H1 (cell line): ENCODE data around the gene KXD1. TPM values are rescaled to one million over a fixed set of nuclear protein-coding genes. Genes with fewer than 3 reads are reported as not detected.

Experiments used
- ASH2L ChIP-seq: fragments of 200-600, 300-600 bp; sonication (generic); IDR thresholded peaks from one replicate; pipeline ENCODE4 v1.7.1; 2017; ENCODE audit warnings: low read length
- CREB1 ChIP-seq: IDR thresholded peaks from 2 replicates; pipeline ENCODE4 v1.6.1; 2012; ENCODE audit warnings: inconsistent platforms
- CTBP2 ChIP-seq: IDR thresholded peaks from 2 replicates; pipeline ENCODE4 v1.7.0; 2011; ENCODE audit warnings: borderline replicate concordance, mild to moderate bottlenecking, moderate library complexity, mixed read lengths, low read length; ENCODE audit not compliant: insufficient read depth, insufficient read length
- KDM5A ChIP-seq: fragments of 200-600 bp; IDR thresholded peaks from 2 replicates; pipeline ENCODE4 v1.7.1; 2012; ENCODE audit warnings: mild to moderate bottlenecking, low read length, inconsistent platforms, mixed read lengths
- POLR2A ChIP-seq, 2 experiments: IDR thresholded peaks; 1 replicate in 1 of 2; 2 replicates in 1 of 2; pipeline ENCODE4 v1.6.1; 2011; ENCODE audit warnings: low read depth in 2 of 2, low read length in 2 of 2, mild to moderate bottlenecking in 2 of 2; ENCODE audit errors: control extremely low read depth in 1 of 2
- RAD21 ChIP-seq, 2 experiments: IDR thresholded peaks in 1 of 2; conservative IDR thresholded peaks in 1 of 2; 2 replicates each; pipeline ENCODE4 v1.6.1; 2011; ENCODE audit warnings: low read depth in 2 of 2, low read length in 2 of 2, improper control_type of control experiment in 1 of 2, inconsistent platforms in 1 of 2, mild to moderate bottlenecking in 1 of 2, moderate library complexity in 1 of 2
- SAP30 ChIP-seq: fragments of 300-600 bp; sonication (generic); IDR thresholded peaks from 2 replicates; pipeline ENCODE4 v1.7.1; 2012; ENCODE audit warnings: low read length, moderate library complexity, mild to moderate bottlenecking, inconsistent platforms; ENCODE audit not compliant: insufficient read depth, insufficient replicate concordance
- SUZ12 ChIP-seq: fragments of 200-600 bp; sonication (generic); IDR thresholded peaks from 2 replicates; pipeline ENCODE4 v1.6.1; 2012; ENCODE audit warnings: mild to moderate bottlenecking, inconsistent platforms, low read length, moderate library complexity, mixed read lengths
- polyA plus RNA-seq, 7 experiments: library from polyadenylated mRNA; depleted of rRNA in 3 of 7; stranded (reverse) in 5 of 7; unstranded in 2 of 7; fragments of >200 nt in 5 of 7; fragments of 200-250 nt in 2 of 7; gene quantifications; 1 replicate in 5 of 7; 2 replicates in 1 of 7; 4 replicates in 1 of 7; pipeline versions ENCODE4 v1.2.1 to v1.2.3, GENCODE V29; 2011 to 2013; ENCODE audit warnings: missing spikeins in 2 of 7, mixed read lengths in 2 of 7
- total RNA-seq: library from RNA; stranded (reverse); fragmentation: NEBNext Ultra II Directional; extraction: Animal tissue kit (Norgen Biotek cat#: 25700); gene quantifications from 2 replicates; pipeline ENCODE4 v1.2.1, GENCODE V29; 2021
- TF ChIP-seq, protein P1 (sequence below): fragments of 300-600 bp; sonication (generic); IDR thresholded peaks from 2 replicates; pipeline ENCODE4 v1.7.1; 2012; ENCODE audit warnings: low read length, moderate library complexity, mild to moderate bottlenecking, inconsistent platforms; ENCODE audit not compliant: insufficient replicate concordance

The KXD1 gene
- total and polyA plus RNA-seq, 2 of the 8 experiments (the other 6 are each of a cell fraction or from before 2014, with no cell fraction given): 115 to 267 TPM

DNA sequence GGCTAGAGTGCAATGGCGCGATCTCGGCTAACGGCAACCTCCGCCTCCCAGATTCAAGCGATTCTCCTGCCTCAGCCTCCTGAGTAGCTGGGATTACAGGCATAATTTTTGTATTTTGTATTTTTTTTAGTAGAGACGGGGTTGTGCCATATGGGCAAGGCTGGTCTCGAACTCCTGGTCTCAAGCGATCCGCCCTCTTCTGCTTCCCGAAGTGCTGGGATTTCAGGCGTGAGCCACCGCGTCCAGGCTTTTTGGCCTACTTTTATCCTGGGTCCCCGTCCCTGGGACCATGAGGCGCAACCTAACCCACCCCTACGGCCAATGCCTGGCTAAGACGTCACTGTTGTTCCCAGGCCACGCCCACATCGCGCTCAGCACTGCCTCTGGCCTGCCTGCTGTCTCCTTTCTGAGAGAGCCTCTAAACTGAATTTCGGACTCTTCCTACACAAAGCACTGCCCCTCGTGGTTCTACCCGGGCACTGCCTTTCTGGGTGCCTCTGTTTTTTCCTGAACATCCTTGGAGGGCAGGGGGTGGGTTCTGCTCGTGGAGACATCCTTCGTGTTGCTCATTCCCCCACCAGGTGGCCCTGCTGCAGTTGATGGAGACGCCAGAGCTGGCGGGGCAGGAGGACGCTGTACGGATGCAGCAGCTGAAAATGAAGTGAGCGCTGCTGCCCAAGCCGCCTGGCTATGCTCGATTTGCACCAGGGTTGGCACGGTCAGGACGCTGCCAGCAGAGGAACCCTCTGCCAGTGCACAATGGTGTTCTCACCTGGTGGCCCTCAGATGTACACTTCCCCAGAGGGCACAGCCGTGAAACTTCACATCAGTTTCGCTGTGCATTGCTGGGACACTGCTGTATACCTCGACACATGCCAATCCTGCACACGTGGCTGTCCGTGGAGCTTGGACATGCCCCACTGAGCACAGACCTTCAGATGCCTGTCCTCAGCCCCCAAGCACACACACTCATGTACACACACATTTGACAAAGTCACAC, 32.9 kb downstream of the KXD1 start (continued):
- TF ChIP-seq, protein P1, sequence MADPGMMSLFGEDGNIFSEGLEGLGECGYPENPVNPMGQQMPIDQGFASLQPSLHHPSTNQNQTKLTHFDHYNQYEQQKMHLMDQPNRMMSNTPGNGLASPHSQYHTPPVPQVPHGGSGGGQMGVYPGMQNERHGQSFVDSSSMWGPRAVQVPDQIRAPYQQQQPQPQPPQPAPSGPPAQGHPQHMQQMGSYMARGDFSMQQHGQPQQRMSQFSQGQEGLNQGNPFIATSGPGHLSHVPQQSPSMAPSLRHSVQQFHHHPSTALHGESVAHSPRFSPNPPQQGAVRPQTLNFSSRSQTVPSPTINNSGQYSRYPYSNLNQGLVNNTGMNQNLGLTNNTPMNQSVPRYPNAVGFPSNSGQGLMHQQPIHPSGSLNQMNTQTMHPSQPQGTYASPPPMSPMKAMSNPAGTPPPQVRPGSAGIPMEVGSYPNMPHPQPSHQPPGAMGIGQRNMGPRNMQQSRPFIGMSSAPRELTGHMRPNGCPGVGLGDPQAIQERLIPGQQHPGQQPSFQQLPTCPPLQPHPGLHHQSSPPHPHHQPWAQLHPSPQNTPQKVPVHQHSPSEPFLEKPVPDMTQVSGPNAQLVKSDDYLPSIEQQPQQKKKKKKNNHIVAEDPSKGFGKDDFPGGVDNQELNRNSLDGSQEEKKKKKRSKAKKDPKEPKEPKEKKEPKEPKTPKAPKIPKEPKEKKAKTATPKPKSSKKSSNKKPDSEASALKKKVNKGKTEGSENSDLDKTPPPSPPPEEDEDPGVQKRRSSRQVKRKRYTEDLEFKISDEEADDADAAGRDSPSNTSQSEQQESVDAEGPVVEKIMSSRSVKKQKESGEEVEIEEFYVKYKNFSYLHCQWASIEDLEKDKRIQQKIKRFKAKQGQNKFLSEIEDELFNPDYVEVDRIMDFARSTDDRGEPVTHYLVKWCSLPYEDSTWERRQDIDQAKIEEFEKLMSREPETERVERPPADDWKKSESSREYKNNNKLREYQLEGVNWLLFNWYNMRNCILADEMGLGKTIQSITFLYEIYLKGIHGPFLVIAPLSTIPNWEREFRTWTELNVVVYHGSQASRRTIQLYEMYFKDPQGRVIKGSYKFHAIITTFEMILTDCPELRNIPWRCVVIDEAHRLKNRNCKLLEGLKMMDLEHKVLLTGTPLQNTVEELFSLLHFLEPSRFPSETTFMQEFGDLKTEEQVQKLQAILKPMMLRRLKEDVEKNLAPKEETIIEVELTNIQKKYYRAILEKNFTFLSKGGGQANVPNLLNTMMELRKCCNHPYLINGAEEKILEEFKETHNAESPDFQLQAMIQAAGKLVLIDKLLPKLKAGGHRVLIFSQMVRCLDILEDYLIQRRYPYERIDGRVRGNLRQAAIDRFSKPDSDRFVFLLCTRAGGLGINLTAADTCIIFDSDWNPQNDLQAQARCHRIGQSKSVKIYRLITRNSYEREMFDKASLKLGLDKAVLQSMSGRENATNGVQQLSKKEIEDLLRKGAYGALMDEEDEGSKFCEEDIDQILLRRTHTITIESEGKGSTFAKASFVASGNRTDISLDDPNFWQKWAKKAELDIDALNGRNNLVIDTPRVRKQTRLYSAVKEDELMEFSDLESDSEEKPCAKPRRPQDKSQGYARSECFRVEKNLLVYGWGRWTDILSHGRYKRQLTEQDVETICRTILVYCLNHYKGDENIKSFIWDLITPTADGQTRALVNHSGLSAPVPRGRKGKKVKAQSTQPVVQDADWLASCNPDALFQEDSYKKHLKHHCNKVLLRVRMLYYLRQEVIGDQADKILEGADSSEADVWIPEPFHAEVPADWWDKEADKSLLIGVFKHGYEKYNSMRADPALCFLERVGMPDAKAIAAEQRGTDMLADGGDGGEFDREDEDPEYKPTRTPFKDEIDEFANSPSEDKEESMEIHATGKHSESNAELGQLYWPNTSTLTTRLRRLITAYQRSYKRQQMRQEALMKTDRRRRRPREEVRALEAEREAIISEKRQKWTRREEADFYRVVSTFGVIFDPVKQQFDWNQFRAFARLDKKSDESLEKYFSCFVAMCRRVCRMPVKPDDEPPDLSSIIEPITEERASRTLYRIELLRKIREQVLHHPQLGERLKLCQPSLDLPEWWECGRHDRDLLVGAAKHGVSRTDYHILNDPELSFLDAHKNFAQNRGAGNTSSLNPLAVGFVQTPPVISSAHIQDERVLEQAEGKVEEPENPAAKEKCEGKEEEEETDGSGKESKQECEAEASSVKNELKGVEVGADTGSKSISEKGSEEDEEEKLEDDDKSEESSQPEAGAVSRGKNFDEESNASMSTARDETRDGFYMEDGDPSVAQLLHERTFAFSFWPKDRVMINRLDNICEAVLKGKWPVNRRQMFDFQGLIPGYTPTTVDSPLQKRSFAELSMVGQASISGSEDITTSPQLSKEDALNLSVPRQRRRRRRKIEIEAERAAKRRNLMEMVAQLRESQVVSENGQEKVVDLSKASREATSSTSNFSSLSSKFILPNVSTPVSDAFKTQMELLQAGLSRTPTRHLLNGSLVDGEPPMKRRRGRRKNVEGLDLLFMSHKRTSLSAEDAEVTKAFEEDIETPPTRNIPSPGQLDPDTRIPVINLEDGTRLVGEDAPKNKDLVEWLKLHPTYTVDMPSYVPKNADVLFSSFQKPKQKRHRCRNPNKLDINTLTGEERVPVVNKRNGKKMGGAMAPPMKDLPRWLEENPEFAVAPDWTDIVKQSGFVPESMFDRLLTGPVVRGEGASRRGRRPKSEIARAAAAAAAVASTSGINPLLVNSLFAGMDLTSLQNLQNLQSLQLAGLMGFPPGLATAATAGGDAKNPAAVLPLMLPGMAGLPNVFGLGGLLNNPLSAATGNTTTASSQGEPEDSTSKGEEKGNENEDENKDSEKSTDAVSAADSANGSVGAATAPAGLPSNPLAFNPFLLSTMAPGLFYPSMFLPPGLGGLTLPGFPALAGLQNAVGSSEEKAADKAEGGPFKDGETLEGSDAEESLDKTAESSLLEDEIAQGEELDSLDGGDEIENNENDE: no peak
- TF ChIP-seq POLR2A (IDR thresholded peaks at IDR 0.05; ENCODE audit: control extremely low read depth in 1 of 2, low read depth in 2 of 2, low read length in 2 of 2): peak; percentile 71 to 72
- TF ChIP-seq SUZ12: no peak
- TF ChIP-seq CTBP2: no peak
- peak; percentile 83 for TF ChIP-seq CREB1
- no peak for TF ChIP-seq KDM5A
- no peak for TF ChIP-seq SAP30
- no peak for TF ChIP-seq ASH2L
- peak; percentile 29 to 55; a peak in 3 of 4 replicates for TF ChIP-seq RAD21 (IDR thresholded peaks at IDR 0.05 in 1 of 2, conservative IDR thresholded peaks at IDR 0.05 in 1 of 2; ENCODE audit: low read depth in 2 of 2, low read length in 2 of 2)
